ENCODE measurements around the gene ELMO1.

DNA sequence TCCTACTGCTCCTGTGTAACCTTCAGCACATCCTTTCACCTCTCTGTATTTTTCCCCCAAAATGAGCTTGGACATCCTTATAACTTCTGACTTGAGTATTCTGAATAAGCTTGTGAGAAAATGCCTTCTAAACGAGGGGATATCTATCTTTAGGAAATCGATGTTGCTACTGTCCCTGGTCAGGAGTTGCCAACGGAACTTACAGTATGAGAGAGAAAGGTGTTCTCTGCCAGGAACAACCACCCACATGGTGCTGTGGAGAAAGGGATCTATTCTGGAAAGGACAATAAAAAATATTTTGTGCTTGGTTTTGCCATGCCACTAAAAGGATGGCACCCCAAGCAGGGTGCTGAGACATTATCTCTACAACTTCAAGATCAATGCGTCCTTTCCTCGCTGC, 537.8 kb downstream of the ELMO1 start:
- TF ChIP-seq CTCF (IDR thresholded peaks at IDR 0.05) = no peak
- TF ChIP-seq POLR2A (IDR thresholded peaks at IDR 0.05) = no peak

Data from heart left ventricle (tissue), 13 donors.